Activated T-cell treated with anti-CD3 and anti-CD28 coated beads, Interleukin-2, amount 50 U/mL, for 72 hours (primary cell): Measurements from ENCODE around the gene CSMD2. TPM values are rescaled to one million over a fixed set of nuclear protein-coding genes. Genes with fewer than 3 reads are reported as not detected.

ENCODE experiments used
- ATAC-seq, 2 donors: fragments of 150-1000 bp; cut with Tn5 transposase; replicated peaks in 1 of 2; 2 replicates each; pipeline ENCODE4 v1.10.0; 2021; ENCODE audit warnings: moderate library complexity in 2 of 2, mild to moderate bottlenecking in 1 of 2
- DNase-seq, 2 donors: peaks; one replicate each; pipeline ENCODE4 v3.0.0; 2021 to 2022; ENCODE audit warnings: mixed read lengths in 1 of 2
- H3K27ac Mint-ChIP-seq: one replicate; pipeline ENCODE4 v1.8.0; 2022; ENCODE audit warnings: mild to moderate bottlenecking, moderate library complexity, mixed read lengths
- H3K27me3 Mint-ChIP-seq: one replicate; pipeline ENCODE4 v1.8.0; 2022; ENCODE audit warnings: low read depth, mixed read lengths
- H3K36me3 Mint-ChIP-seq, 2 donors: one replicate each; pipeline ENCODE4 v1.8.0; 2022; ENCODE audit warnings: mixed read lengths in 2 of 2, mild to moderate bottlenecking in 1 of 2; ENCODE audit not compliant: insufficient read depth in 2 of 2
- H3K4me1 Mint-ChIP-seq: one replicate; pipeline ENCODE4 v1.8.0; 2022; ENCODE audit warnings: low read depth, mixed read lengths
- H3K4me3 Mint-ChIP-seq, 2 donors: one replicate each; pipeline ENCODE4 v1.8.0; 2022; ENCODE audit warnings: mild to moderate bottlenecking in 2 of 2, mixed read lengths in 2 of 2, moderate library complexity in 2 of 2
- H3K9me3 Mint-ChIP-seq, 2 donors: one replicate each; pipeline ENCODE4 v1.8.0; 2022; ENCODE audit warnings: mixed read lengths in 2 of 2
- total RNA-seq, 2 donors: library from RNA; stranded (reverse); gene quantifications; one replicate each; pipeline ENCODE4 v1.2.3, GENCODE V29; 2022

The CSMD2 gene
- total RNA-seq, 2 donors from 2014 or later: not detected

GRCh38 chr1:33792216-33792615 lies 372.8 kb downstream of the CSMD2 start:
- Mint-ChIP-seq H3K4me3 (no peak overlapping the region), H3K9me3 (peaks cover 4 to 8% of the 10 kb centered on the region in 2 donors), H3K27me3 (peaks cover 7% of the 10 kb centered on the region), H3K36me3 (peaks cover 0 to 2% of the 10 kb centered on the region in 2 donors), H3K27ac (no peak overlapping the region), H3K4me1 (no peaks in the 10 kb centered on the region)
- ATAC-seq (no peak), DNase-seq (no peak)

- H3K4me3 Mint-ChIP-seq: no peak overlapping the region
- H3K27me3 Mint-ChIP-seq: peaks cover 7% of the 10 kb centered on the region
- no peak overlapping the region for H3K27ac Mint-ChIP-seq
- DNase-seq: no peak
- ATAC-seq: no peak
- no peaks in the 10 kb centered on the region for H3K4me1 Mint-ChIP-seq
- peaks cover 0 to 2% of the 10 kb centered on the region in 2 donors for H3K36me3 Mint-ChIP-seq
- peaks cover 2 to 6% of the 10 kb centered on the region in 2 donors for H3K9me3 Mint-ChIP-seq
These were observed 373.8 kb downstream of the CSMD2 start for GRCh38 chr1:33791251-33791650.

GRCh38 chr1:33790577-33790976 lies 374.5 kb downstream of the CSMD2 start:
- no peaks in the 10 kb centered on the region for H3K4me1 Mint-ChIP-seq
- DNase-seq (no peak), ATAC-seq (no peak)
- peaks cover 0 to 2% of the 10 kb centered on the region in 2 donors for H3K36me3 Mint-ChIP-seq
- peaks cover 0 to 6% of the 10 kb centered on the region in 2 donors for H3K9me3 Mint-ChIP-seq
- H3K4me3 Mint-ChIP-seq: no peak overlapping the region
- H3K27ac Mint-ChIP-seq: no peak overlapping the region
- peaks cover 14% of the 10 kb centered on the region for H3K27me3 Mint-ChIP-seq

- DNase-seq (no peak), ATAC-seq (no peak)
- no peak overlapping the region for H3K27ac Mint-ChIP-seq
- H3K27me3 Mint-ChIP-seq: peaks cover 15% of the 10 kb centered on the region
- H3K36me3 Mint-ChIP-seq: no peaks in the 10 kb centered on the region
- H3K4me3 Mint-ChIP-seq: no peak overlapping the region
- H3K9me3 Mint-ChIP-seq: no peaks in the 10 kb centered on the region
- H3K4me1 Mint-ChIP-seq: no peaks in the 10 kb centered on the region
These were observed 380.2 kb downstream of the CSMD2 start for GRCh38 chr1:33784876-33785275.

- Mint-ChIP-seq H3K4me1 (no peaks in the 10 kb centered on the region), H3K4me3 (no peak overlapping the region), H3K27ac (no peak overlapping the region), H3K36me3 (no peaks in the 10 kb centered on the region), H3K27me3 (peaks cover 15% of the 10 kb centered on the region), H3K9me3 (no peaks in the 10 kb centered on the region)
- no peak for ATAC-seq
- no peak for DNase-seq
These were observed 382.3 kb downstream of the CSMD2 start for GRCh38 chr1:33782776-33783175.

- Mint-ChIP-seq H3K36me3 (no peaks in the 10 kb centered on the region), H3K4me3 (no peak overlapping the region), H3K27ac (no peak overlapping the region), H3K4me1 (no peaks in the 10 kb centered on the region), H3K9me3 (no peaks in the 10 kb centered on the region), H3K27me3 (peaks cover 15% of the 10 kb centered on the region)
- no peak for DNase-seq
- ATAC-seq: no peak
These were observed 383.4 kb downstream of the CSMD2 start for GRCh38 chr1:33781652-33782051.

- H3K36me3 Mint-ChIP-seq: no peaks in the 10 kb centered on the region
- ATAC-seq (no peak), DNase-seq (no peak)
- peaks cover 6% of the 10 kb centered on the region for H3K27me3 Mint-ChIP-seq
- no peaks in the 10 kb centered on the region for H3K4me1 Mint-ChIP-seq
- H3K4me3 Mint-ChIP-seq: no peak overlapping the region
- no peak overlapping the region for H3K27ac Mint-ChIP-seq
- H3K9me3 Mint-ChIP-seq: no peaks in the 10 kb centered on the region
These were observed 387.7 kb downstream of the CSMD2 start for GRCh38 chr1:33777337-33777736.

GRCh38 chr1:33768821-33769220 lies 396.2 kb downstream of the CSMD2 start:
- Mint-ChIP-seq H3K4me1 (no peaks in the 10 kb centered on the region), H3K36me3 (no peaks in the 10 kb centered on the region), H3K4me3 (no peak overlapping the region), H3K27ac (no peak overlapping the region), H3K27me3 (peaks cover 10% of the 10 kb centered on the region), H3K9me3 (no peaks in the 10 kb centered on the region)
- DNase-seq (no peak), ATAC-seq (no peak)

GRCh38 chr1:33768106-33768505 lies 396.9 kb downstream of the CSMD2 start:
- H3K9me3 Mint-ChIP-seq: no peaks in the 10 kb centered on the region
- no peak for DNase-seq
- H3K27me3 Mint-ChIP-seq: peaks cover 7% of the 10 kb centered on the region
- no peak overlapping the region for H3K4me3 Mint-ChIP-seq
- no peaks in the 10 kb centered on the region for H3K4me1 Mint-ChIP-seq
- no peaks in the 10 kb centered on the region for H3K36me3 Mint-ChIP-seq
- no peak overlapping the region for H3K27ac Mint-ChIP-seq
- ATAC-seq: no peak

- H3K27me3 Mint-ChIP-seq: no peaks in the 10 kb centered on the region
- ATAC-seq (no peak), DNase-seq (no peak)
- H3K36me3 Mint-ChIP-seq: no peaks in the 10 kb centered on the region
- no peaks in the 10 kb centered on the region for H3K9me3 Mint-ChIP-seq
- H3K4me1 Mint-ChIP-seq: no peaks in the 10 kb centered on the region
- H3K4me3 Mint-ChIP-seq: no peak overlapping the region
- no peak overlapping the region for H3K27ac Mint-ChIP-seq
These were observed 400.9 kb downstream of the CSMD2 start for GRCh38 chr1:33764149-33764548.

GRCh38 chr1:33763406-33763805 lies 401.6 kb downstream of the CSMD2 start:
- DNase-seq (no peak), ATAC-seq (no peak)
- Mint-ChIP-seq H3K9me3 (no peaks in the 10 kb centered on the region), H3K36me3 (no peaks in the 10 kb centered on the region), H3K4me1 (no peaks in the 10 kb centered on the region), H3K27me3 (no peaks in the 10 kb centered on the region), H3K4me3 (no peak overlapping the region), H3K27ac (no peak overlapping the region)

GRCh38 chr1:33762962-33763361 lies 402.1 kb downstream of the CSMD2 start:
- H3K36me3 Mint-ChIP-seq: no peaks in the 10 kb centered on the region
- no peaks in the 10 kb centered on the region for H3K27me3 Mint-ChIP-seq
- DNase-seq (no peak), ATAC-seq (no peak)
- H3K4me1 Mint-ChIP-seq: no peaks in the 10 kb centered on the region
- H3K27ac Mint-ChIP-seq: no peak overlapping the region
- no peaks in the 10 kb centered on the region for H3K9me3 Mint-ChIP-seq
- no peak overlapping the region for H3K4me3 Mint-ChIP-seq

- no peak overlapping the region for H3K4me3 Mint-ChIP-seq
- DNase-seq (no peak), ATAC-seq (no peak)
- no peaks in the 10 kb centered on the region for H3K27me3 Mint-ChIP-seq
- no peaks in the 10 kb centered on the region for H3K9me3 Mint-ChIP-seq
- no peak overlapping the region for H3K27ac Mint-ChIP-seq
- H3K36me3 Mint-ChIP-seq: no peaks in the 10 kb centered on the region
- H3K4me1 Mint-ChIP-seq: no peaks in the 10 kb centered on the region
These were observed 402.8 kb downstream of the CSMD2 start for GRCh38 chr1:33762109-33762830.

GRCh38 chr1:33758698-33759097 lies 406.3 kb downstream of the CSMD2 start:
- H3K9me3 Mint-ChIP-seq: no peaks in the 10 kb centered on the region
- no peak overlapping the region for H3K27ac Mint-ChIP-seq
- H3K36me3 Mint-ChIP-seq: no peaks in the 10 kb centered on the region
- H3K27me3 Mint-ChIP-seq: no peaks in the 10 kb centered on the region
- no peaks in the 10 kb centered on the region for H3K4me1 Mint-ChIP-seq
- ATAC-seq: no peak
- H3K4me3 Mint-ChIP-seq: no peak overlapping the region
- no peak for DNase-seq
